HTR-8/SVneo (cell line): Measurements from ENCODE around the gene CYP2S1.
"Not testable (repeated sequence)": the region's sequence is repeated elsewhere in the genome, so short reads cannot be mapped to it uniquely, and the experiment has no call there.

Experiments used
- DNase-seq: peaks from one replicate; pipeline ENCODE4 v3.0.0; 2011; ENCODE audit warnings: low spot score, mixed read lengths; ENCODE audit not compliant: insufficient read length
- FAIRE-seq: peaks from 2 replicates; lab custom pipeline; 2011; peaks lifted over from hg19 to GRCh38; lab: Jason Lieb, UNC

The CYP2S1 gene

DNA sequence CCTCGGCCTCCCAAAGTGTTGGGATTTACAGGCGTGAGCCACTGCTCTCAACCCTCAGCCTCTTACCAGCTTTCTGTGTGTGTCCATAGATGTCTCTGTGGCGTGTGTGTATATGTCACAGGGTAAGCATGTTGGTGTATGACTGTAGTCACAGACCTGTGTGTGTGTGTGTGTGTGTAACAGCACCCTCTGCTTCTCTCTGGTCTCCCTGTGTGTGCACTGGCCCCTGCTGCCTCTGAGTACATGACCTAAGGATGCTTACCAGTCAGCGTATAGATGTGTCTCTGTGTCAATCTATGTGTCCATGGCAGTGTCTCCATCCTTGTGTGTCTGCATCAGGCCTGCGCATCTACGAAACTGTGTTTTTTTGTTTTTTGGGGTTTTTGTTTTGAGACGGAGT is 31.6 kb downstream of the CYP2S1 start:
- DNase-seq (no peak), FAIRE-seq (no peak)

DNA sequence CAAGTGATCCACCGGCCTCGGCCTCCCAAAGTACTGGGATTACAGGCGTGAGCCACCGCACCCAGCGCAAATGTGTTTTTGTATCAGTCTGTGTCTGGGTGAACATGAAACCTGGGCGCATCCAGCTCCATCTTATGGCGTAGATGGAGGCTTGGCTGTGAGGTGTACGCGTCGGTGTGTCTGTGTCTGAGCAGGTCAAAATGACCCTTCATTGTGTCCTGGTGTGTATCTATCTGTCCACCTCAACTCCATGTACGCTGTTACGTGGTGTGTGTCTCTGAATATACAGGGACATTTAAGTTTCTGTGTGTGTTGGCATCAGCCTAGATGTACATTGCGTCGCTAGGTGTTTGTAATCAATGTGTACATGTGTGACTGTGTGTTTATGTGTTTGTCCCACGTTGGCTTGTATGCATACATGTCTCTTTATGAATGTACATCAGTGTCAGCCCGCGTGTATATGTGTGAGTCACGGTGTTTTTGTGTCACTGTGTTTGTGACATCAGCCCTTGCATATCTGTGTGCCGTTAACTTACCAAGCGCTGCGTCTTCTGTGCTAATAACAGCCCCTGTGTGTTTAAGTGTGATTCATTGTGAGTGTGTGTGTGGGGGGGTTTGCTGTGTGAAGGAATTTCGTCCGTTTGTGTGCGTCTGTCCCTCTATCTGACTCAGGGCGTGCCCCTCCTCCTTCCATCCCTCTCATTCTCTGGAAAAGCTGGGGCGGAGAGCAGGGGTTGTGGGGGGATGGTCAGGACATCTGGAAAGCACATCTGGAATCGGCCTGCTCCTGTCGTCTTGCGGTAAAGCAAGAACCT is 32.4 kb downstream of the CYP2S1 start:
- peak; percentile 83 for DNase-seq
- peak; percentile 95 for FAIRE-seq

DNA sequence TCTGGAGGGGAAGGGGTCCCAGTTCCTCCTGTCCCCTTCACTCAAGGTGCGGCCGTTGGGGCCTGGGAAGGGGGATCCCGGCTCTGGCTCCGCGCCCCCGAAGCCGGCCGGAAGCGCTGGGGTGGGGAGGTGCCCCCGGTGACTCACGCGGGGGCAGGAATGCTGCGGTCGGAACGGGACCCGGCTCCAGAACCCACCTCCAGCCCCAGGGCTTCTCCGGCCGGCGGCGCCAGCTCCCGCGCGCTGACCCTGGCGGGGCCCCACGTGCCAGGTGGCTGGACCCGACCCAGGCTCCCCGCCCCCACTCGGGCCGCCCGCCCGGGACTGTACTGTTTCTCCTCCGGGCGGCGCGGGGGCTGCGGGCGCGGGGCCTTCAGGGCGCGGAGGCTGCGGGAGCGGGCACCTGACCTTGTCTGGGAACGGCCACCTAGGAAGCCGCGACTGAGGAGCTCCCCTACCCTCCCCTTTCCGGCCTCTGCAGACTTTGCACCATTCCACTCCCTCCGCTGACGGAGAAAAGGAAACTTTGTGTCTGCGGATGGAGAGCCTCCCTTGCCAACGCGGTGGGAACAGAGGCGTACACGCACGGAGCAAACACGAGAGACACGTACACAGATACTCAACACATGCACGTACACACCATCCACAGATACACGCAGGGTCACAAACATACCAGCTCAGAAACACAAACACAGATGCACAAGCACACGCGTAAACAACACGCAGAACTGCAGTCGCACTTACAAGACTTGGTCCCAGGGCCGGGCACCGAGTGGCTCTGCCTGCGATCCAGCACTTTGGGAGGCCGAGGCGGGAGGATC is 33.2 kb downstream of the CYP2S1 start:
- DNase-seq (peak; percentile 82), FAIRE-seq (peak; percentile 55)

DNA sequence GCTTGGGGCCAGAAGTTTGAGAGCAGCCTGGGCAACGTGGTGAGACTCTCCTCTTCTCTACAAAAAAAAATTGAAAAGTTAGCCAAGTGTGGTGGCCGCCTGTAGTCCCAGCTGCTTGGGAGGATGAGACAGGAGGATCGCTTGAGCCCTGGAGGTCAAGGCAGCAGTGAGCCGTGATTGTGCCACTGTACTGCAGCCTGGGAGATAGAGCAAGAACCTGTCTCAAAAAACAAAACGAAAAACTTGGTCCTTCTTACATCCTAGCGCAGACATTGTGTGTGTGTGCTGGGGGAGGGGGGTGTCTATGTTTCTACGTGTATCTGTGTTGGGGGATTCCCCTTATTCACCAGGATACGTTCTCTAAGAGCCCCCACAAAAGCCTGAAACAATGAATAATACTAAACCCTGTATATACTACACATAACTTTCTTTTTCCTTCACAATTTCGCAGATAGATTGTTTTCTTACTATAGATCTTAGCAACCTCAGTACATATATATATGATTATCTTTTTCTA is 33.9 kb downstream of the CYP2S1 start:
- FAIRE-seq, result no peak
- DNase-seq, result no peak

DNA sequence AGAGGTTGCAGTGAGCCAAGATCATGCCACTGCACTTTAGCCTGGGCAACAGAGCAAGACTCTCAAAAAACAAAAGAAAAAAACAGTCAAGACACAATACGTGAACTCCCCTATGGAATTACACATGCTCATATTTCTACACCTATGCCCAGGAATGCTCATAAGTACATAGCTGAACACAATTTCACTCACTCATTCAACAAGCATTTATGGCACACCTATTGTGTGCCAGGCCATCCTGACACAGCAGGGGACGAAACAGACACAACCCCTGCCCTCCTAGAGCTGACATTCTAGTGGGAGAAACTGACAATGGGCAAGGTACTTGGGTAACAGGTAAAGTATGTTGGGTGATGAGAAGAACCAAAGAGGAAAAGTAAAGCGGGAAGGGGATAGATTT is 35.5 kb downstream of the CYP2S1 start:
- DNase-seq (no peak), FAIRE-seq (no peak)

DNA sequence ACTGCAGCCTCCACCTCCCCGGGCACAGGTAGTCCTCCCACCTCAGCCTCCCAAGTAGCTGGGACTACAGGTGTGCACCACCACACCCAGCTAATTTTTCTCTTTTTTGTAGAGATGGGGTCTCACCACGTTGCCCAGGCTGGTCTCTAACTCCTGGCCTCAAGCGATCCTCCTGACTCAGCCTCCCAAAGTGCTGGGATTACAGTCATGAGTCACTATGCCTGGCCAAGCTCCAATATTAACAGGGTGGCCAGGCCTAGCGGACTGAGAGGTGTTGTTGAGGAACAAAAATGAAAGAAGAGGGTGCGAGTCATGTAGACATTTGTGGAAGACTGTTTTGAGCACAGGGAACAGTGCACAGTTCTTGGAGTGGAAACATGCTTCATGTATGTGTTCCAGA is 36.3 kb downstream of the CYP2S1 start:
- not testable (repeated sequence) for DNase-seq, FAIRE-seq

DNA sequence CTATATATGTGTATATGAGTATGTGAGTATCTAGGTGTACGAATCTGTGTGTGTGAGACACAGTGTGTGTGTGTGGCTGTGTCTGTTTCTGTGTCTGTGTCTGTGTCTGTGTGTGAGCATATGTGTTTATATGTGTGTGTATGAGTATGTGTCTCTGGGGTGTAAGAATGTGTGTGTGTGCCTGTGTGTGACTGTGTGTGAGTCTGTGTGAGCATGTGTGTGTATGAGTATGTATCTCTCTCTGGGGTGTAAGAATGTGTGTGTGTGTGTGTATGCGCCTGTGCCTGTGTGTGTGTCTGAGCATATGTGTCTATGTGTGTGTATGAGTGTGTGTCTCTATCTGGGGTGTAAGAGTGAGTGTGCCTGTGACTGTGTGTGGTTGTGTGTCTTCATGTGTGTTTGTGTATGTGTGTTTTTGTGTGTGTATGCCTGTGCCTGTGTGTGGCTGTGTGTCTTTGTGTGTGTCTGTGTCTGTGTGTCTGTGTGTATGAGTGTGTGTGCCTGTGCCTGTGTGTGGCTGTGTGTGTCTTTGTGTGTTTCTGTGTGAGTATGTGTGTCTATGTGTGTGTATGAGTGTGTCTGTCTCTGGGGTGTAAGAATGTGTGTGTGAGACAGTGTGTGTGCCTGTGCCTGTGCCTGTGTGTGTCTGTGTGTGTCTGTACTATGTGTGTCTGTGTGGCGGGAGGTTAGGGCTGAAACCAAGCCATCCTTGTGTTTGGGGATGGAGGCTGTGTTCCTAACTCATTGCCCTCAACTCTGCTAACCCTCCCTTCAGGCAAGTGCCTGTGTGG is 37.2 kb downstream of the CYP2S1 start:
- DNase-seq (no peak), FAIRE-seq (peak; percentile 97)

DNA sequence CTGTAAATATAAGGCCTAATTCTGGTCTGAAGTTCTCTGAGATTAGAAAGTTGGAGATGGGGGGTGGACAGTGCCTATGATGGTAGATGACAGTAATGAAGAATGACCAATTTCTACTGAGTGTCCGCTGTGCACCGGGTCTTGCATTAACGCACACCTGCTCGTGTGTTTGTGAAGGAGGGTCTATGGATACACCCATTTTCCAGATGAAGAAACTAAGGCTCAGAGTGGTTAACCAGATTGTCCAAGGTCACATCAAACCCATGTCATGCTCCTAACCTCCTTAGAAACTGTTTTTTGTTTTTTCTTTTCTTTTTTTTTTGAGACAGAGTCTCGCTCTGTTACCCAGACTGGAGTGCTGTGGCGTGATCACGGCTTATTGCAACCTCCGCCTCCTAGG is 39.7 kb downstream of the CYP2S1 start:
- no peak for DNase-seq
- FAIRE-seq, result no peak

DNA sequence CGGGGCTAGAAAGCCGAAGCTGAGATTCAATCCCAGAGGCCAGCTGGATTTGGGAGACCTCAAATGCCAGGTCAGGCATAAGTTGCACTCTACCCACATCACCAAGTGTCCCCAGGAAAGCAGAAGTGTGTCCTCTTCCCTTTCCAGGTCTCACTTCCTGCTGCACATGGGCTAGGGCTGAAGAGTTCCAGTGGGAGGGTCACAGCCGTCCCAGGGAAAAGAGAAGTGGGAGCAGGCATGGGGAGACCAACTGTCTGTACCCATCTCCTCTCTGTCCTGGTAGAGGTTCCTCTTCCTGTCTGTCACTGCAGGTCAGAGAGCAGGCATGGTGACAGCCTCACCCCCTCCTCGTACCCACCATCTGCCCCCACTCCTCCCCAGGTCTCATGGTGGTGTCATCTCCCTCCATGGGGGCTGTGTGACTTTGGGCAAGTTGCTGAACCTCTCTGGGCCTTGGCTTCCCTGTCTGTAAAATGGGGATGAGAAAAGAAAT is 40.8 kb downstream of the CYP2S1 start:
- FAIRE-seq, result no peak
- no peak for DNase-seq

DNA sequence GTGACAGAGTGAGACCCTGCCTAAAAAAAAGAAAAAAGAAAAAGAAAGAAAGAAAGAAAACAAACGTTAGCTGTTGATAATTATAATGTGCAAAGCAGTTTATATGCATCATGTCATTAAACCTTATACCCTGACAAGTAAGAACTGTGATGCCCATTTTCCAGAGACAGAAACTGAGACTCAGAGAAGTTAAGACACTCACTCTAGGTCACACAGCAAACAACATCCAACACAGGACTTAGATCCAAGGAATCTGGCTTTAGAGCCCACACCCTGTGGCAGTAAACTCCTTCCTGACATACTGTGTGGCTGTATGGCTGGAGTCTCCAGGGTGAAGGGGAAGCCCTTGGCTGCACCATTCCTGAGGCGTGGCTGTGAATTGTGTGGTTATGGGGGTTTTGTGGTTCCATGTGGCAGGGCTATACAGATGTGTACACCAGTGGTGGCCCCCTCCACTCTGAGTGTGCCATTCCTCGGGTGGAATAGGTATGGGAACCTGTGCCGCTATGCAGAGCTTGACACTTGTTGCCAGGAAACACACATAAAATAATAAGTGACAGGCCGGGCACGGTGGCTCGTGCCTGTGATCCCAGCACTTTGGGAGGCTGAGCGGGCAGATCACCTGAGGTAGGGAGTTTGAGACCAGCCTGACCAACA is 41.6 kb downstream of the CYP2S1 start:
- DNase-seq (no peak), FAIRE-seq (no peak)

DNA sequence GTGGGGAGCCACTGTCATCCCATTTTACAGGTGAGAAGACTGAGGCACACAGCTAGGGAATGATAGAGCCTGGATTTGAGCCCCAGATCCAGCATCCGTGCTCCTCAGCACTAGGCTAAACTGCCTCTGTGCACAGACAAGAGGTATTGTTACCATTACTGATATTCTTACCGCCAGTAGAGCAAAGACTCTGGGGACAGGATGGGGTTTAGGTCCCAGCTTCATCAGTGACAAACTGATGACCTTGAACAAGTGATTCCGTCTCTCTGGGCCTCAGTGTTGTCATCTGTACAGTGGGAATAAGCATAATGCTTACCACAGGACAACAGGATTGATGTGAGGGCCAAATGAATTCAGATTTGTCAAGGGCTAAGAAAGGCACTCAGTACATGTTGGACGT is 42.5 kb downstream of the CYP2S1 start:
- FAIRE-seq (no peak), DNase-seq (no peak)

DNA sequence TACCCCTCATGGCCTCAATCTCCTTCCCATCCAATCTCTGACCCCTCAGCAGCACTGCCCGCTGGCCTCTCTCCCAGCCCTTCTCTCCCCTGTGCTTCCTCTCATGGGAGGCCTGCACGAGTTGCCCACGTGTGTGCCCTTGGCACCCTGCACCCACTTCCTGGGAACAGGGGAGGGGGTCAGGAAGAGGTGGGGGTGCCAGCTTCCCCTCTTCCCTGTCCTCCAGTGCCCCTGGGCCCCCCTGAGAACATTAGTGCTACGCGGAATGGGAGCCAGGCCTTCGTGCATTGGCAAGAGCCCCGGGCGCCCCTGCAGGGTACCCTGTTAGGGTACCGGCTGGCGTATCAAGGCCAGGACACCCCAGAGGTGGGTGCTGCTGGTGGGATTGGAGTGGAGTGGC is 45.2 kb downstream of the CYP2S1 start:
- FAIRE-seq (no peak), DNase-seq (no peak)

DNA sequence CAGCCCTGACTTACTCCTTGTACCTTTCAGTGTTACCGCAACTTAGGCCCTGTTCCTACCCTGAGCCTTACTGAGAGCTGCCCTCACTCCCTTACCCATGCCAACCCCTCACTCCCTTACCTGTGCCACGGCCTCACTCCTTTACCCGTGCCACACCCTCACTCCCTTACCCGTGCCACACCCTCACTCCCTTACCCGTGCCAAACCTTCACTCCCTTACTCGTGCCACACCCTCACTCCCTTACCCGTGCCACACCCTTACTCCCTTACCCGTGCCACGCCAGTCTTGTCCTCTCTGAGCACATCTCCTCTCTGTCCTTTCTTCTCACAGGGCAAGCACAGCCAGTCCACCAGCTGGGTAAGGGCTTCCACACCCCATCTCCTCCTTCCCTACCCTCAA is 46.3 kb downstream of the CYP2S1 start:
- DNase-seq, result no peak
- peak; percentile 82 for FAIRE-seq

DNA sequence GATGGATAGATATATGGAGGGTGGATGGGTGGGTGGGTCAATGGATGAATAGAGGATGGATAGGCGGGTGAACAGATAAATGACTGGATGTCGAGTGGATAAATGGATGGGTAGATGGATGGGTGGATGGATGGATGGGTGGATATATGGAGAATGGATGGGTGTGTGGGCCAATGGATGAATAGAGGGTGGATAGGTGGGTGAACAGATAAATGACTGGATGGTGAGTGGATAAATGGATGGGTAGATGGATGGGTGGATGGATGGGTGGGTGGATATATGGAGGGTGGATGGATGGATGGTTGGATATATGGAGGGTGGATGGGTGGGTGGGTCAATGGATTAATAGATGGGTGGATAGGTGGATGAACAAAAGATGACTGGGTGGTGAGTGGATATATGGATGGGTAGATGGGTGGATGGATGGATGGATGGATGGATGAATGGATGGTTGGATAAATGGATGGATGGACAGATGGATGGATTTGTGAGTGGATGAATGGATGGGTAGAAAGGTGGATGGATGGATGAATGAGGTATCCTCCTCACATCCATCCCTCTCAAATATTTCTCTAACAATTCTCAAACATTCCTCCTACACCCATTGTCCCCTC is 47.0 kb downstream of the CYP2S1 start:
- FAIRE-seq, result peak; percentile 44
- no peak for DNase-seq

DNA sequence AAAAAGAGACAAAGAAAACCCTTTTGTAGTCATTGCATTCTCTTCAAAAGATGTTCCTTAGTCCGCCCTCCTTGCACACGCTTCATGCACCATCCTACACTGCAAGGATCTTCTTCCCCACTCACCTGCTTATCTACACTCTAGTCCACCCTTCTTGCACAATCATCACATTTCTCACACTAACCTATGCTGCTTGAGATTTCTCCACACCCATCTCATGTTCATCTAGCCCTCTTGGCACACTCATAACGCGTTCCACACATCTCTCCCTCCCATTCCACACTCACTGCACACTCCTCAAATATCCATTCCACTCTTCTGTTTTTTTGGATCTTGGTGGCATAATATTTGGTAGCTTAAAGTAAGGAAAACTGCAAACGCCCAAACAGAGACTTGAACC is 48.8 kb downstream of the CYP2S1 start:
- DNase-seq, result no peak

DNA sequence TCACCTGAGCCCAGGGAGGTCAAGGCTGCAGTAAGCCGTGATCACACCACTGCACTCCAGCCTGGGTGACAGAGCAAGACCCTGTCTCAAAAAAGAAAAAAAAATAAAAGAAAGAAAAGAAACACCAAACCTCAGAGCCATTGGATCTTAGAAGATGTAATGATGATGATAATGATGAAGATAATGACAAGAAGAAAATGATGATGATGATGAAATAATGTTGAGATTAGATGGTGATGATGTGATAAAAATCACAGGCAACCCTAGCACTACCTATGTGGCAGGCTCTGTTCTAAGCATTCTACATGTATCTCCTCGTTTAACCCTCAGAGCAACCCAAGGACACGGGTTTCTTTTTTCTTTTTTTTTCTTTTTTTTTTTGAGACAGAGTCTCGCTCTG is 51.1 kb downstream of the CYP2S1 start:
- DNase-seq, result no peak
- FAIRE-seq, result no peak

More for the DNA sequence above, 48.8 kb downstream of the CYP2S1 start:
- FAIRE-seq, result no peak

DNA sequence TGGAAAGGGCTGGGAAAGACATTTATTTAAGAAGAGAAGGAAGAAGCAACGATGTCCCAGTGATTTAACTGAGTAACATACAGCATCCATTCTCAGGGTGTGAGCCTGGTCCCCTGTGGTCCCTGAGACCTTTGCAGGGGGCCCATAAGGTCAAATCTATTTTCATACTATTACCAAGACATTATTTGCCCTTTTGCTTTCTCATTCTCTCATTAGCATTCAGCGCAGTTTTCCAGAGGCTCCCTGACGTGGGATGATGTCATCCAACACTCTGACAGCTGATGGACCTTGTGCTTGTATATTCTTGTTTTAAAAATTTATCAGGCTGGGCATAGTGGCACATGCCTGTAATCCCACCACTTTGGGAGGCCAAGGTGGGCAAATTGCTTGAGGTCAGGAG is 52.8 kb downstream of the CYP2S1 start:
- FAIRE-seq, result no peak
- DNase-seq, result no peak

DNA sequence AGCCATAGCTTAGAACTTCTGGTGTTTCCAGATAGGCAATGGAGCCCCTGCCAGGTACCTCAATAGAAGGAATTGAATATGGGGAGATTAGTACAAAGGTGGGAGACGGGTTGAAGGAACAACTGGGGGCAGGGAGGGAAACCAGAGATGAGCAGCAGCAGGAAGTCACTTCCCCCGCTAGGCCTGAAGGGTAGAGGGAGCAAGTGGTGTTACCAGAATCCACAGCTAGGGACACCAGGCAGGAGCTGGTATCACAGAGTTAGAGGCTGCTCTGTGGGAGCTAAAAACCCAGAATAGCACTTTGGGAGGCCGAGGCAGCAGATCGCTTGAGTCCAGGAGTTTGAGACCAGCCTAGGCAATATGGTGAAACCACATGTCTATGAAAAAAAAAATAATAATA is 55.9 kb downstream of the CYP2S1 start:
- no peak for FAIRE-seq

DNA sequence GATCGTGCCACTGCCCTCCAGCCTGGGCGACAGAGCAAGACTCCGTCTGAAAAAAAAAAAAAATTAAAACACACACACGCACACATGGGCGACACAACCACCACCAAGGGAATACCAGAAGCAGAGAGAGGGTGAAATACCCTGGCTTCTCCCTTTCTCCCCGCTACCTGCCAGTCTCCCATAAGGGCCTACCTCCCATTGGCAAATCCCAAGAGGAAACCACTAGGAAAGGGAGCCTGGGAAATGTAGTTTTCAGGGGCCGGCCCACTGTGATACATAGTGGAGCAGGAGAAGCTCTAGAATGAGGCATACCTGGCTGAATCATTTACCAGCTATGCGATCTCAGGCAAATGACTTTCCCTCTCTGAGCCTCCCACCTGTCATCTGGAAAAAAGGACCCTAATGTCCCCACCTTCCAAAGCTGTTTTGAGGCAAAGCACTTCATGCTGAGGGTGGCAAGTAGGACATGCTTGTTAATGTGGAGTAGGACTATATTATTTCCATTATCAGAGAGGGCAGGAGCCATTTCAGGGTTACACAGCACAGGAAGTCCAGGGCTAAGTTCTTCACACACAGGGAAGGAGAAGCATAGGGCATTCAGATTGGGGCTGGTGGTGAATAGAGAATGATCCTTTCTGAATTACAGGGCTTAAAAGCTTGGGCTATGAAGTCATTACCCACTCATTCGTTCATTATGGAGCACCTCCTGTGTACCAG is 56.8 kb downstream of the CYP2S1 start:
- DNase-seq (no peak), FAIRE-seq (no peak)

More for the DNA sequence above, 55.9 kb downstream of the CYP2S1 start:
- no peak for DNase-seq
